Measurements from ENCODE around the gene BCAR1. TPM values are rescaled to one million over a fixed set of nuclear protein-coding genes. Genes with fewer than 3 reads are reported as not detected.

The BCAR1 gene
- total RNA-seq, 2 donors from 2014 or later = 110 to 130 TPM

DNA sequence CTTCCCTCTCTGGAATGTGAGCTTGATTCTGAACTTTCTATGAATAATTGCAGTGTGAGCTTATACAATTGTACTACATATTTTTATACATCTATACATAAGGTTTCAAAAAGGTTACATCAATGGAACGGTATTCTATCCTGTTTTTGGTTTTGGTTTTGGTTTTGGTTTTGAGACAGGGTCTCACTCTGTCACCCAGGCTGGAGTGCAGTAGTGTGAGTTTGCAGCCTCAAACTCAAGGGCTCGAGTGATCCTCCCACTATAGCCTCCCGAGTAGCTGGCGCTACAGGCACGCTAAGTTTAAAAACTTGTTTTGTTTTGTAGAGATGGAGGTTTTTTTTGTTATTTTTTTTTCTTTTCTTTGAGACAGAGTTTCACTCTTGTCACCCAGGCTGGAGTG is 31.6 kb downstream of the BCAR1 start:
- no peaks in the 10 kb centered on the region for H3K9me3 ChIP-seq
- TF ChIP-seq, protein P1, sequence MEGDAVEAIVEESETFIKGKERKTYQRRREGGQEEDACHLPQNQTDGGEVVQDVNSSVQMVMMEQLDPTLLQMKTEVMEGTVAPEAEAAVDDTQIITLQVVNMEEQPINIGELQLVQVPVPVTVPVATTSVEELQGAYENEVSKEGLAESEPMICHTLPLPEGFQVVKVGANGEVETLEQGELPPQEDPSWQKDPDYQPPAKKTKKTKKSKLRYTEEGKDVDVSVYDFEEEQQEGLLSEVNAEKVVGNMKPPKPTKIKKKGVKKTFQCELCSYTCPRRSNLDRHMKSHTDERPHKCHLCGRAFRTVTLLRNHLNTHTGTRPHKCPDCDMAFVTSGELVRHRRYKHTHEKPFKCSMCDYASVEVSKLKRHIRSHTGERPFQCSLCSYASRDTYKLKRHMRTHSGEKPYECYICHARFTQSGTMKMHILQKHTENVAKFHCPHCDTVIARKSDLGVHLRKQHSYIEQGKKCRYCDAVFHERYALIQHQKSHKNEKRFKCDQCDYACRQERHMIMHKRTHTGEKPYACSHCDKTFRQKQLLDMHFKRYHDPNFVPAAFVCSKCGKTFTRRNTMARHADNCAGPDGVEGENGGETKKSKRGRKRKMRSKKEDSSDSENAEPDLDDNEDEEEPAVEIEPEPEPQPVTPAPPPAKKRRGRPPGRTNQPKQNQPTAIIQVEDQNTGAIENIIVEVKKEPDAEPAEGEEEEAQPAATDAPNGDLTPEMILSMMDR (IDR thresholded peaks at IDR 0.05) = no peak
- no peaks in the 10 kb centered on the region for H3K27me3 ChIP-seq
- no peak overlapping the region for H3K4me3 ChIP-seq
- intact Hi-C loops (cut with DNase I) = no loop called here
- H3K27ac ChIP-seq = no peak overlapping the region
- no peaks in the 10 kb centered on the region for H3K36me3 ChIP-seq
- no peak overlapping the region for H3K9ac ChIP-seq (ENCODE audit: low read depth in 2 of 2, low read length in 2 of 2)
- no peak for DNase-seq
- no peaks in the 10 kb centered on the region for H3K4me1 ChIP-seq

DNA sequence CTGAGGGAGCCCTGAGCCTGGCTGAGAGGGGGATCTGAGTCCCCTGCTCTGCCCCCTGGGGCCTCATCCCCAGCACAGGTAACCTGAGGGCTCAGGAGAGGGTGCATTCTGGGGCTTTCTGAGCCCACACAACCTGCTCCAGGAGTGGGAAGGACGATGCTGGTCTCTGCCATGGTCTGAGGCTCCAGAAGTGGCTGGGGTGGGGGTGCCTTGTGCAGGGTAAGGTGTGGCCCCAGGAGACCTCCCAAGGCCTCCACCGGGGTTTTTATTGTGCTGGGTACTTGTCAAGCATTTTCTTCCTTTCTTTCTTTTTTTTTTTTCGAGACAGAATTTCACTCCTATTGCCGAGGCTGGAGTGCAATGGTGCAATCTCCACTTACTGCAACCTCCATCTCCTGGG is 32.3 kb downstream of the BCAR1 start:
- intact Hi-C loops (cut with DNase I) = no loop called here
- Histone ChIP-seq H3K4me3 (no peak overlapping the region), H3K36me3 (no peaks in the 10 kb centered on the region), H3K9ac (ENCODE audit: low read depth in 2 of 2, low read length in 2 of 2) (no peak overlapping the region), H3K4me1 (no peaks in the 10 kb centered on the region), H3K27me3 (no peaks in the 10 kb centered on the region), H3K9me3 (no peaks in the 10 kb centered on the region), H3K27ac (no peak overlapping the region)
- TF ChIP-seq, protein P1 (IDR thresholded peaks at IDR 0.05) = no peak
- DNase-seq = no peak

DNA sequence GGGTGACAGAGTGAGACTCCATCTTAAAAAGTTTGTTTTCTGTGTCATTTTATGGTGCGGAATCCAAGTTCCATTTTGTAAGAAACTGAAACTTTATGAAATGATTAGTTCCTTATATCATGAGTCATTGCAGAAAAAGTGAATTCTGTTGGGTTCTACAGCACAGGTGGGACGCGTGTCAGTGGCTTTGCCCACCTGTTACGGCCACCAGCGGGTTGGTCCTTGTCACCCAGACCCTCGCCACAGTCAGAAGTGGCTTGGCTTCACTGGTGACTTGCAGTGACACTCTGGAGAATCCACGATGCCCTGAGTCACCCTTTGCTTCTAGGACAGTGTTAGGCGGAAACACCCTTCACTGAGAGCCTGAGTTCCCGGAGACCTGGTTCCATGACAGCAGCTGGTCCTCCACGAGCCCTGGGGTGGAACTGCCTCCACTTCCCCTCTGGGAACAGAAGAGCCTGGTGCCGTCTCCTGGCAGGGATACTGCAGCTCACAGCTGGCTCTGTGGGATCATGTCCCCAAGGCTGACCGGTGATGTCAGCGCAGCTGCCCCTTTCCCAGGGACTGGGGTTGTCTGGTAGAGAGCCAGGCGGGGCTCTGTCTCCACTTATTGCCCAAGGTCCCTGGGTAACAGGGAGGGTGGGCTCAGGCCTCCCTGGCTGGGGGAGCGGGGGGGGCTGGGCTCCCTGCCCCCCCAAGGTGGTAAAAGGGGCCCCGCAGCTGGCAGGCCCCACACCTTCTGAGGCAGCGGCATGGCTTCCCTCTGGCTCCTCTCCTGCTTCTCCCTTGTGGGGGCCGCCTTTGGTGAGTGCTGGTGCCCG is 33.0 kb downstream of the BCAR1 start, which contains the start of gene CTRB1:
Gene CTRB1 (plus strand): TSS at position 733 of the 821 bp plus-strand sequence. CDS start 20 bp downstream, at position 753.
- DNase-seq = no peak
- no peak within 1 kb of the TSS for H3K27ac ChIP-seq
- H3K4me3 ChIP-seq = no peak within 1 kb of the TSS
- TF ChIP-seq, protein P1 (IDR thresholded peaks at IDR 0.05) = no peak
- no peaks in the 10 kb centered on the region for H3K9me3 ChIP-seq
- no peak within 1 kb of the TSS for H3K9ac ChIP-seq (ENCODE audit: low read depth in 2 of 2, low read length in 2 of 2)
- no peaks in the 10 kb centered on the region for H3K27me3 ChIP-seq
- intact Hi-C loops (cut with DNase I) = no loop called here
- H3K36me3 ChIP-seq = no peaks in the 10 kb centered on the region
- no peaks in the 10 kb centered on the region for H3K4me1 ChIP-seq

DNA sequence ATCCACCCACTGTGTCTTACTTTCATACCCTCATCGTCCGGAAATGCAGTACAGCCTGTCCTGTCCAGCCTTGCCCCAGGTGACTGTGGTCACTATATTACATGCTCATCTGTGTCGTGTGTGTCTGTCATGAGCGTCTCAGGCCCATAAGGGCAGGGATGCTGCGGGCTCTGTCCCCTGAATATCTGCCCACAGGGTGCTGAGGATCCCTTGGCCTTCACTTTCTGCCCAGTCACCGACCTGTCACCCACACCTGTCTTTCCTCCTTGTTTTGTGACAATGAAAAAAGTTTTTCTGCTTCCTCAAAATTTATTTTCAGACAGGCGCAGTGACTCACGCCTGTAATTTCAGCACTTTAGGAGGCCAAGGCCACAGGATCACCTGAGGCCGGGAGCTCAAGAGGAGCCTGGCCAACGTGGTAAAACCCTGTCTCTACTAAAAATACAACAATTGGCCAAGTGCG is 34.0 kb downstream of the BCAR1 start:
- H3K4me3 ChIP-seq = no peak overlapping the region
- intact Hi-C loops (cut with DNase I) = no loop called here
- H3K9ac ChIP-seq (ENCODE audit: low read depth in 2 of 2, low read length in 2 of 2) = no peak overlapping the region
- no peak overlapping the region for H3K27ac ChIP-seq
- H3K9me3 ChIP-seq = no peaks in the 10 kb centered on the region
- TF ChIP-seq, protein P1 (IDR thresholded peaks at IDR 0.05) = no peak
- H3K4me1 ChIP-seq = no peaks in the 10 kb centered on the region
- no peak for DNase-seq
- H3K27me3 ChIP-seq = no peaks in the 10 kb centered on the region
- H3K36me3 ChIP-seq = no peaks in the 10 kb centered on the region

DNA sequence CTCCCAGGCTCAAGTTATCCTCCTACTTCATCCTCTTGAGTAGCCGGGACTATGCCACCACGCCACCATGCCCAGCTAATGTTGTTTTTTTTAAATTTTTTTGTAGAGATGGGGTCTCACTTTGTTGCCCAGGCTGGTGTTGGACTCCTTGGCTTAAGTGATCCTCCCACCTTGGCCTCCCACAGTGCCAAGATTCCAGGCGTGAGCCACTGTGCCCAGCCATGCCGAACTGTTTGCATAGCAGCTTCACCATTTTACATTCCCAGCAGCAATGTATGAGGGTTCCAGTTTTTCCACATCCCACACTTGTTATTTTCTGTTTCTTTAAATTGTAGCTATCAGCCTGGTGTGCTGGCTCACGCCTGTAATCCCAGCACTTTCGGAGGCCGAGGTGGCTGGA is 34.8 kb downstream of the BCAR1 start:
- TF ChIP-seq, protein P1 (IDR thresholded peaks at IDR 0.05) = no peak
- DNase-seq = no peak
- intact Hi-C loops (cut with DNase I) = no loop called here
- H3K4me3 ChIP-seq = no peak overlapping the region
- no peaks in the 10 kb centered on the region for H3K27me3 ChIP-seq
- no peaks in the 10 kb centered on the region for H3K36me3 ChIP-seq
- no peak overlapping the region for H3K27ac ChIP-seq
- no peaks in the 10 kb centered on the region for H3K4me1 ChIP-seq
- no peaks in the 10 kb centered on the region for H3K9me3 ChIP-seq
- H3K9ac ChIP-seq (ENCODE audit: low read depth in 2 of 2, low read length in 2 of 2) = no peak overlapping the region

All from colonic mucosa (tissue), 4 donors.